Measurements from ENCODE around the gene NDUFA11.

The NDUFA11 gene

DNA sequence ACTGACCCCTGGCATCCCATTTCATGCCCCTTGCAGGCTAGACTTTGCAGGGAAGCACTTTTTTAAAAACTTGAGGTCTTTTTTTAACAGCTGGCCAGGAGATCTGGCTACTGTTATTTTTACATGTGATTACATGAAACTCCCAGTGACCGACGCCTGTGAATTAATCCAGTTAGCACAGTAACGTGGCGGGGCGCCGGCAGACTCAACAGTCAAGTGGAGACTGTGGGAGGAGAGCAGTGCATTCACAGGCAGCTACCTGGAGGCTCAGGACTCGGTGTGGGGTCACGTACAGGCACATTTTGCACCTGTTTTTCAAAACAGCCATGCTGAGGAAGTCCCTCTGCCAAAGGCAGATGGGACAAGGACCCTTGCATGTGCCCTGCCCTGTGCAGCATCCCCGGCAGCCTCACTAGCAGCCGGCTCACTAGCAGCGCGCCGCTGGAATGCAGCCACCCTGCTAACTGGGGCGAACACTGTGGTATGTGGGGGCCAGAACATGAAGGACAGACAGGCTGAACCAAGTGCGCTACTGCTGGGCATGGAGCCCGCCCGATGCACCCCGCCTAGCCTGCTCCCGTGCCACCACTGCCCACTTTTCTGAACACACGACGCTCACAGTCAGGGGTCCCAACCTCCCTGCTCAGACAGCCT is 29.1 kb upstream of the NDUFA11 start:
- no peak for DNase-seq (ENCODE audit: low spot score)

DNA sequence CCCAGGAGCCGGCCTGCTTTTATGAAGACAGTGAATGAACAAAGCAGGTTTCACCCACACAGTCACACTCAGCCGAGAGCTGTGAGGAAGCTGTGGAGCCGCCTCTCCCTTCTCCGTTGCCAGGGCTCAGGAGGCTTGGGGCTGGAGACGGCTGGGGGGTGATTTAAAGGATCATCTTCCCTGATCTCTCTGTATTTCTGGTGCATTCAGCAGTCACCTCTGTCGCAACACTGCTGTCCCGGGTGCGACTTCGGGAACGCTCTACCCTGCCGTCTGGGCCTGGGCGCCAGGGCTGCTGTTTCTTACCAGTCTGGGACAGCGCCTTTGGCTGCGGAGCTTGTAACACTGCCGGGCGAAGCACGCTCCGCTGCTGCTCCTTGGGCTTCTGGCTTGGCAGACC is 28.6 kb upstream of the NDUFA11 start:
- no peak for DNase-seq (ENCODE audit: low spot score)

GRCh38 chr19:5931251-5931650 is 27.7 kb upstream of the NDUFA11 start:
- no peak for DNase-seq (ENCODE audit: low spot score)

- no peak for DNase-seq (ENCODE audit: low spot score)
Measured at GRCh38 chr19:5929625-5930024, 26.0 kb upstream of the NDUFA11 start.

GRCh38 chr19:5929179-5929578 is 25.6 kb upstream of the NDUFA11 start:
- no peak for DNase-seq (ENCODE audit: low spot score)

- peak; percentile 23 for DNase-seq (ENCODE audit: low spot score)
Measured at GRCh38 chr19:5927441-5927821, 23.8 kb upstream of the NDUFA11 start.

DNA sequence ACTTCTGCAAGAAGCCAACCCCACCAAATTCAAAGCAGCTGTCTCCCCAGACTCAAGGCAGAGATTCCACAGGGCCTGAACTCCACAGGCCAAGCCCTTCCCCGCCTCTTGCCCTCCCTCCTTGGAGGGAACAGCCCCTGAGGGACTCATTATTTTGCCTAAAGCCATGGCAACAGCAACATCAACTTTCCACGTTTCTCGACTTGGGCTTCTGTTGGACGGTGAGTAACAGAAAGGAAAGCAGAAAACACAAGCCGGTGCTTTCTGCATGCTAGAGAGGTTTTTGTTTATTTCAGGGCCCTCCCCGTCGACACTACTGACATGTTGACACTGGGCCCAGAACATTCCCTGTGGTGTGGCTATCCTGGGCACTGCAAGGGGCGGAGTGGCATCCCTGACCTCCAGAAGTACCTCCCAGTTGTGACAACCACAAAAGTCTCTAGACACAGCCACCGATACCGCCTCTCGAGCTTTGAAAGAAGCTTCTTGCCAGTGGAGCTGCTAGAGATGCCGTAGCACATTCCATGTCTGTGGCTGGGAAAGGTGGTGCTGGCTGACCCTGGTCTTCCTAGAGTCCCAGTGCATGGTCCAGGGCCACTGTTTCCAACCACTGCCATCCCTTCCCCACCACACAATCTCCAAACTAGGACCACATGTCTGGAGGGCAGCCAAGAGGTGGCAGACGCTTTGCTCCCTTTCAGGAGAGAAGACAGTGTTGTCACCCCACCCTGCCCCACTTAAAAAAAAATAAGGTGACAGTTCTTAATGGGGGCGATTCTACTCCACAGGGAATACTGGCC is 23.3 kb upstream of the NDUFA11 start:
- no peak for DNase-seq (ENCODE audit: low spot score)

- DNase-seq (ENCODE audit: low spot score): no peak
Measured at GRCh38 chr19:5925830-5926427, 22.3 kb upstream of the NDUFA11 start.

- no peak for DNase-seq (ENCODE audit: low spot score)
Measured at GRCh38 chr19:5923356-5923755, 19.8 kb upstream of the NDUFA11 start.

DNA sequence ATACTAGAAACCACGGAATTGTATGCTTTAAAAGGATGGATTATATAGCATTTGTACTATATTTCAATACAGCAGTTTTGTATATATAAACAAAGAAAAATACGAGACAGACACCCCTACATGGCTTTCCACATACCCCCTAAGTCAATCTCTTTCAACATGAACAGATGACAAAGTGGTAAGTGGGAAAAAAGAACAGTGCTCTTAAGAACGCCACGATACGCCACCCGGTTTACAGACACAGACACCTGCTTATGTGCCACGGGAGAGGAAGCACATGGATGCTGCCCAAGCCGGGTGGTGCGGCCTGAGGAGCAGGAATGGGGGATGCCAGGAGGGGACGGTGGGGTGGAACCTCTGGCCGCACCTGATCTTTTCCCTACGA is 18.6 kb upstream of the NDUFA11 start:
- DNase-seq (ENCODE audit: low spot score): no peak

DNA sequence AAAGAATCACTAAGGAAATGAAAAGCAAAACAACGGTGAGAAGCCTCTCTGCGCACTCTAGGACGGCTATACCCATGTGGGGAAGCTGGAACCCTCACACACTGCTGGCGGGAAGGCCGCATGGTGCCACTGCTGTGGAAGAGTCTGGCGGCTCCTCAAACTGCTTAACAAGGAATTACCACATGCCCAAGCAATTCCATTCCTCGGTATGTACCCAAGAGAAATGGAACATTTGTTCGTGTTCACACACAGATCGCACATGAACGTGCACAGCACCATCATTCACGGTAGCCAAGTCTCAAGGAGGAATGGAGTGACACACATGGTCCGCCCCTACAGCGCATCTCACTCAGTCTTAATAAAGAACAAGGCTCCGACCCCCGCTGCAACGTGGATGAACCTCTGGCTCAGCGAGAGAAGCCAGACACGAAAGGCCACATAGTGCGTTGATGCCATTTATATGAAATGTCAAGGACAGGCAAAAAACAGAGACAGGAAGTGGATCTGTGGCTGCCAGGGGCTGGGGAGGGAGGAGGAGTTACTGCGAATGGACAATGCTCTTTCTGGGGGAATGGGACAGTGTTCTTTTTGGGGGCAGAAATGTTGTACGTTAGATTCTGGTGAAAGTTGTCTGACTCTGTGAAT is 18.0 kb upstream of the NDUFA11 start:
- DNase-seq (ENCODE audit: low spot score): no peak

- no peak for DNase-seq (ENCODE audit: low spot score)
Measured at GRCh38 chr19:5918463-5919079, 15.0 kb upstream of the NDUFA11 start.

- no peak for DNase-seq (ENCODE audit: low spot score)
Measured at GRCh38 chr19:5917431-5918107, 14.0 kb upstream of the NDUFA11 start.

DNA sequence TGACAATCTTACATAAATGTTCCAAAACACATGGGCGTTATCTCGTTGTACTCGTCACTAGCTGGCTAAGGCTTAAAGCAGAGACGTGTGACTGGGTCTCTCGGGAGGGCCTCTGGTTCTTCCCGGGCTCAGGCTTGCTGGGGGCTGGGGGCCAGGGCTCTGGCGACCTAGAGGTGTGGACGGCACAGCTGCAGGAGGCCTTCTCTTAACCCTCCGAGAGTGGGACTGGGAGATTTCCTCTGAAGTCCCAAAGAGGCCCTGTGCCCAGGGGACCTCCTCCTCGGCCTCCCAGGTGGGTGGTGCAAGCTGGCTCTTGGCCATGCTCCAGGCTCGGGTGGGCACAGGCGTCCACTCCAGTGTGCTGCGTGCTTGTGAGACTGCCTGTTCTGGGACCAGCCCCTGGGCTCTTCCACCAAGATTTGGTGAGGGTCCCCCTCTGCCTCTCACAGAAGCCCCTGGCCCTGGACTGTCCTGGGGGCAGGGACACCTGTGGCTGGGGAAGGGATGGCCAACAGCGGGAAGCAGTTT is 12.7 kb upstream of the NDUFA11 start:
- DNase-seq (ENCODE audit: low spot score): no peak

GRCh38 chr19:5915782-5916165 is 12.2 kb upstream of the NDUFA11 start:
- no peak for DNase-seq (ENCODE audit: low spot score)

DNA sequence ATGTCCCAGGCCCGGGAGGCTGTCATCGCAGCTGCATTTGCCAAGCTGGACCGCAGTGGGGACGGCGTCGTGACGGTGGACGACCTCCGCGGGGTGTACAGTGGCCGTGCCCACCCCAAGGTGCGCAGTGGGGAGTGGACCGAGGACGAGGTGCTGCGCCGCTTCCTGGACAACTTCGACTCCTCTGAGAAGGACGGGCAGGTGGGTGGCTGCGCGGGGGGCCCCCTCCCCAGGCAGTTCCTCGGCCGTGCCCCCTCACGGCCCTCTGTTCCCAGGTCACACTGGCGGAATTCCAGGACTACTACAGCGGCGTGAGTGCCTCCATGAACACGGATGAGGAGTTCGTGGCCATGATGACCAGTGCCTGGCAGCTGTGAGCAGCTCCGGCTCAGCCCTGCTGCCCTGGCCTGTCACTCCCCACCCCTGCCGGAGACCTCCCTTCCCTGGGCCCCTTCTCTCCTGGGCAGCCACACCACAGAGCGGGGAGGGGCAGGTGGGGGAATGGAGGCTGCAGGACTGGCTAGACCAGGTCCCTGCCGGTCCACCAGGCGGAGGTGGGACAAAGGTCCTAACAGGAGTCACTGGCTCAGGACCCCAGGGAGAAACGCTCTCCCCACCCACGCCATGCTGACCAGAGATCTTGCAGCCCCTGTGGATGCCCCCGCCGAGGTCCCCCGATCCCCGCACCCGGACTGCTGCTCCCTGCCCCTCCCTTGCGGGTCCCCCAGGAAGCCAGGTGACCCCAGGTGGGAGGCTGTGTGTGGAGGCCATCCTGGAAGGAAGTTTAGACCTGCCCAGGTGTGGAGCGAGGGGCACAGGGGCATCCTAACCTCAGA is 11.6 kb upstream of the NDUFA11 start:
- no peak for DNase-seq (ENCODE audit: low spot score)

DNA sequence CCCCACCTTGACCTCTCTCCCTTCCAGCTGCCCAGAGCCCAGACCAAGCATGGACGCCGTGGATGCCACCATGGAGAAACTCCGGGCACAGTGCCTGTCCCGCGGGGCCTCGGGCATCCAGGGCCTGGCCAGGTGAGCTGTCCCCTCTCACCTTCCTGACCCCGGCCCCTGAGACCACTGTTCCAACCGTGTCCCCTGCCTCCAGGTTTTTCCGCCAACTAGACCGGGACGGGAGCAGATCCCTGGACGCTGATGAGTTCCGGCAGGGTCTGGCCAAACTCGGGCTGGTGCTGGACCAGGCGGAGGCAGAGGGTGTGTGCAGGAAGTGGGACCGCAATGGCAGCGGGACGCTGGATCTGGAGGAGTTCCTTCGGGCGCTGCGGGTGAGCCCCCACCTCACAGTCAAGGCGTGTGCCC is 10.8 kb upstream of the NDUFA11 start:
- no peak for DNase-seq (ENCODE audit: low spot score)

GRCh38 chr19:5913739-5914357 is 10.3 kb upstream of the NDUFA11 start, which contains the start of gene CAPS:
CAPS (plus strand) TSS chr19:5914254; CDS start chr19:5914407, 153 bp downstream.
- no peak for DNase-seq (ENCODE audit: low spot score)

- DNase-seq (ENCODE audit: low spot score): no peak
Measured at GRCh38 chr19:5911366-5911765, 7.8 kb upstream of the NDUFA11 start.

DNA sequence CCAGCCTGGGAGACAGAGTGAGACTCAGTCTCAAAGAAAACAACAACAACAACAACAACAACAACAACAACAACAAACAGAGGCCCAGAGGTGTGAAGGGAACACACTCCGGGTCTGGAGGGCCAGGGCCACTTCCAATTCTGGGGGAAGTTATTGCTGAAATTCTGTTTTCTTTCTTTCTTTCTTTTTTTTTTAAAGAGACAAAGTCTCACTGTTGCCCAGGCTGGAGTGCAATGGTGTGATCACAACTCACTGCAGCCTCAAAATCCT is 7.0 kb upstream of the NDUFA11 start:
- no peak for DNase-seq (ENCODE audit: low spot score)

Measured in NAMALWA (cell line).